Measurements from ENCODE around the gene COPS4.
"Not testable (repeated sequence)": the region's sequence is repeated elsewhere in the genome, so short reads cannot be mapped to it uniquely, and the experiment has no call there.

GRCh38 chr4:83043157-83043556, 8.2 kb downstream of the COPS4 start:
- not testable (repeated sequence) for TF ChIP-seq CTCF (conservative IDR thresholded peaks at IDR 0.05; ENCODE audit: low read depth, low read length); EZH2 (IDR thresholded peaks at IDR 0.05; ENCODE audit: low read length, unreplicated experiment)
